Tibial nerve (tissue), 4 donors: ENCODE results near the gene CTXND1. TPM values are rescaled to one million over a fixed set of nuclear protein-coding genes. Genes with fewer than 3 reads are reported as not detected.

Experiments used
- DNase-seq, 2 donors: peaks; one replicate each; pipeline ENCODE4 v3.0.0-alpha.2; 2019; ENCODE audit warnings: low spot score in 2 of 2
- H3K27ac ChIP-seq, 4 donors: fragments of 200-600 bp; sonication (generic) in 3 of 4; one replicate each; pipeline ENCODE4 v1.5.1; 2017 to 2019; ENCODE audit warnings: mild to moderate bottlenecking in 1 of 4
- H3K27me3 ChIP-seq, 2 donors: fragments of 200-600 bp; sonication (generic) in 1 of 2; one replicate each; pipeline versions ENCODE4 v1.5.1 to v1.6.0; 2017 to 2019
- H3K36me3 ChIP-seq, 3 donors: fragments of 200-600 bp; sonication (generic); one replicate each; pipeline ENCODE4 v1.5.1; 2018 to 2019
- H3K4me1 ChIP-seq, 4 donors: fragments of 200-600 bp; sonication (generic) in 3 of 4; one replicate each; pipeline ENCODE4 v1.5.1; 2017 to 2019
- H3K4me3 ChIP-seq, 4 donors: fragments of 200-600 bp; sonication (generic) in 3 of 4; one replicate each; pipeline ENCODE4 v1.5.1; 2017 to 2019; ENCODE audit warnings: mild to moderate bottlenecking in 1 of 4, moderate library complexity in 1 of 4
- H3K9me3 ChIP-seq, 4 donors: fragments of 200-600 bp; sonication (generic) in 3 of 4; one replicate each; pipeline ENCODE4 v1.5.1; 2017 to 2019
- CTCF ChIP-seq, 5 experiments: fragments of 200-600 bp in 3 of 5; fragments of 450-650 bp in 2 of 5; sonication (generic) in 3 of 5; IDR thresholded peaks; one replicate each; pipeline ENCODE4 v1.5.1; 2016 to 2019; ENCODE audit warnings: antibody characterized with exemption in 5 of 5, mild to moderate bottlenecking in 3 of 5, moderate library complexity in 2 of 5
- EP300 ChIP-seq, 2 donors: sonication (generic); formaldehyde crosslinking; IDR thresholded peaks; one replicate each; pipeline ENCODE4 v1.6.1; 2017; ENCODE audit warnings: antibody characterized with exemption in 2 of 2, mild to moderate bottlenecking in 1 of 2
- POLR2A ChIP-seq, 2 donors: fragments of 450-650 bp; IDR thresholded peaks; one replicate each; pipeline ENCODE4 v1.6.1; 2017; ENCODE audit warnings: antibody characterized with exemption in 2 of 2, mild to moderate bottlenecking in 2 of 2, moderate library complexity in 2 of 2
- WGBS, 2 donors: methylation state at CpG; one replicate each; pipeline ENCODE4 v1.1.5; 2018; 5-methylcytosine and 5-hydroxymethylcytosine counted together
- total RNA-seq, 4 donors: library from RNA; depleted of rRNA; stranded (reverse); fragments of >200 nt; gene quantifications; one replicate each; pipeline ENCODE4 v1.1.0, GENCODE V29; 2016

The CTXND1 gene
- total RNA-seq, 4 donors from 2014 or later, result 1.8 to 3.7 (median 2.6) TPM

- Histone ChIP-seq H3K36me3 (peaks cover 0 to 66% (median 0%) of the 10 kb centered on the region in 3 donors), H3K4me1 (no peaks in the 10 kb centered on the region), H3K27me3 (no peaks in the 10 kb centered on the region), H3K4me3 (no peak overlapping the region), H3K27ac (no peak overlapping the region), H3K9me3 (no peaks in the 10 kb centered on the region)
- TF ChIP-seq POLR2A (IDR thresholded peaks at IDR 0.05) (no peak), EP300 (IDR thresholded peaks at IDR 0.05) (no peak), CTCF (IDR thresholded peaks at IDR 0.05) (no peak)
- no peak for DNase-seq
- 65 to 85% methylated on average over 5 of the region's 5 CpGs for WGBS, 2 donors
Observed at GRCh38 chr15:80168421-80168820, 83.6 kb downstream of the CTXND1 start.

- DNase-seq, result no peak
- WGBS, 2 donors, result 93% methylated on average over 8 of the region's 8 CpGs
- Histone ChIP-seq H3K4me1 (no peaks in the 10 kb centered on the region), H3K9me3 (no peaks in the 10 kb centered on the region), H3K4me3 (no peak overlapping the region), H3K36me3 (peaks cover 0 to 69% (median 0%) of the 10 kb centered on the region in 3 donors), H3K27me3 (no peaks in the 10 kb centered on the region), H3K27ac (no peak overlapping the region)
- TF ChIP-seq CTCF (IDR thresholded peaks at IDR 0.05) (no peak), POLR2A (IDR thresholded peaks at IDR 0.05) (no peak), EP300 (IDR thresholded peaks at IDR 0.05) (no peak)
Observed at GRCh38 chr15:80167936-80168335, 84.1 kb downstream of the CTXND1 start.

- Histone ChIP-seq H3K27ac (no peak overlapping the region), H3K27me3 (no peaks in the 10 kb centered on the region), H3K9me3 (no peaks in the 10 kb centered on the region), H3K4me3 (no peak overlapping the region), H3K4me1 (peaks cover 0 to 11% (median 3%) of the 10 kb centered on the region in 4 donors), H3K36me3 (peaks cover 0 to 77% (median 0%) of the 10 kb centered on the region in 3 donors)
- no peak for DNase-seq
- WGBS, 2 donors, result 93 to 94% methylated on average over 1 of the region's 1 CpG
- TF ChIP-seq EP300 (IDR thresholded peaks at IDR 0.05) (no peak), CTCF (IDR thresholded peaks at IDR 0.05) (no peak), POLR2A (IDR thresholded peaks at IDR 0.05) (no peak)
Observed at GRCh38 chr15:80163897-80164296, 88.1 kb downstream of the CTXND1 start.

GRCh38 chr15:80163217-80163616 lies 88.8 kb downstream of the CTXND1 start:
- Histone ChIP-seq H3K4me1 (peaks cover 0 to 11% (median 3%) of the 10 kb centered on the region in 4 donors), H3K27ac (no peak overlapping the region), H3K9me3 (no peaks in the 10 kb centered on the region), H3K36me3 (peaks cover 0 to 75% (median 0%) of the 10 kb centered on the region in 3 donors), H3K27me3 (no peaks in the 10 kb centered on the region), H3K4me3 (no peak overlapping the region)
- WGBS, 2 donors, result 94 to 99% methylated on average over 5 of the region's 5 CpGs
- TF ChIP-seq EP300 (IDR thresholded peaks at IDR 0.05) (no peak), POLR2A (IDR thresholded peaks at IDR 0.05) (no peak)
- no peak for DNase-seq

GRCh38 chr15:80162059-80162554 lies 89.9 kb downstream of the CTXND1 start:
- H3K4me3 ChIP-seq, result no peak overlapping the region
- DNase-seq, result no peak

More at GRCh38 chr15:80162059-80162554, 89.9 kb downstream of the CTXND1 start:
- H3K36me3 ChIP-seq, result peaks cover 0 to 72% (median 0%) of the 10 kb centered on the region in 3 donors
- H3K27me3 ChIP-seq, result no peaks in the 10 kb centered on the region
- H3K9me3 ChIP-seq, result no peaks in the 10 kb centered on the region
- peaks cover 0 to 11% (median 3%) of the 10 kb centered on the region in 4 donors for H3K4me1 ChIP-seq
- WGBS, 2 donors, result 80% methylated on average over 6 of the region's 6 CpGs
- TF ChIP-seq CTCF (IDR thresholded peaks at IDR 0.05) (no peak), EP300 (IDR thresholded peaks at IDR 0.05) (no peak), POLR2A (IDR thresholded peaks at IDR 0.05) (no peak)
- H3K27ac ChIP-seq, result no peak overlapping the region
